Hippocampal formation (tissue), 2 donors: ENCODE data around the gene ITLN2.
"Not testable (repeated sequence)": the region's sequence is repeated elsewhere in the genome, so short reads cannot be mapped to it uniquely, and the experiment has no call there.

Experiments used
- DNase-seq, 2 donors: peaks; one replicate each; lab custom pipeline; 2025; lab: John Stamatoyannopoulos, UW

ITLN2 gene

GRCh38 chr1:160905617-160905989 is 49.0 kb downstream of the ITLN2 start:
- DNase-seq: no peak

- DNase-seq: no peak
Observed at GRCh38 chr1:160904783-160905616, 49.6 kb downstream of the ITLN2 start.

- DNase-seq: not testable (repeated sequence)
Observed at GRCh38 chr1:160902251-160902650, 52.4 kb downstream of the ITLN2 start.

DNA sequence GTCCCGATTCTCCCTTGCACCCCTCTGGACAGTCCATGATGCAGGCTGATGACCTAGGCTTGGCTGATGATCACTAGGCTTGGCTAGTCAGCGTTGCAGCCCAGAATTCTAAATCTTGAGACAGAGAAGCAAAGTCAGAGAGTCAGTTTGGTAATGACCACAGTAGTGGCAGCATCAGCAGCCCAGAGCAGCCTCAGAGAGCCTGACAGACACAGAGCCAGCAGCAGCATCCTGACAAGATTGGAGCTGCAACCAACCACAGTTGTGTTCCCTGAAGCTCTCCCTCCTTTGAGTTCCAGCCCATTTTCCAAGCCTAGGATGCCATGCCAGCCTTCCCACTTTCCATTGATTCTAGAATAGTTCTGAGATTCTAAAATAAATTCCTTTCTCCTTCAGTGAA is 52.8 kb downstream of the ITLN2 start:
- no peak for DNase-seq

- DNase-seq: not testable (repeated sequence)
Observed at GRCh38 chr1:160900683-160901082, 53.9 kb downstream of the ITLN2 start.
